Measurements from ENCODE around the gene CHCHD3.

Gene CHCHD3

GRCh38 chr7:132758986-132759385, 322.9 kb downstream of the CHCHD3 start:
- no peaks in the 10 kb centered on the region for H3K27me3 ChIP-seq
- DNase-seq = no peak
- H3K4me3 ChIP-seq = no peak overlapping the region
- TF ChIP-seq CTCF (IDR thresholded peaks at IDR 0.05) = no peak
- no peaks in the 10 kb centered on the region for H3K4me1 ChIP-seq
- intact Hi-C loops (cut with DNase I; ENCODE audit: low total_unique reads) = no loop called here
- no peak overlapping the region for H3K27ac ChIP-seq
- no peaks in the 10 kb centered on the region for H3K9me3 ChIP-seq
- H3K36me3 ChIP-seq = no peaks in the 10 kb centered on the region

- intact Hi-C loops (cut with DNase I; ENCODE audit: low total_unique reads) = no loop called here
- TF ChIP-seq CTCF (IDR thresholded peaks at IDR 0.05) = no peak
- H3K36me3 ChIP-seq = no peaks in the 10 kb centered on the region
- no peak for DNase-seq
- no peaks in the 10 kb centered on the region for H3K4me1 ChIP-seq
- H3K4me3 ChIP-seq = no peak overlapping the region
- H3K9me3 ChIP-seq = no peaks in the 10 kb centered on the region
- peaks cover 0 to 2% of the 10 kb centered on the region in 2 donors for H3K27me3 ChIP-seq
- H3K27ac ChIP-seq = no peak overlapping the region
These were observed 324.1 kb downstream of the CHCHD3 start for GRCh38 chr7:132757783-132758182.

GRCh38 chr7:132756484-132756990, 325.4 kb downstream of the CHCHD3 start:
- Histone ChIP-seq H3K9me3 (no peaks in the 10 kb centered on the region), H3K27me3 (peaks cover 0 to 3% of the 10 kb centered on the region in 2 donors), H3K4me1 (no peaks in the 10 kb centered on the region), H3K4me3 (no peak overlapping the region), H3K36me3 (no peaks in the 10 kb centered on the region), H3K27ac (no peak overlapping the region)
- intact Hi-C loops (cut with DNase I; ENCODE audit: low total_unique reads) = no loop called here
- no peak for TF ChIP-seq CTCF (IDR thresholded peaks at IDR 0.05)
- DNase-seq = no peak

GRCh38 chr7:132755538-132756483, 326.1 kb downstream of the CHCHD3 start:
- Histone ChIP-seq H3K9me3 (no peaks in the 10 kb centered on the region), H3K36me3 (no peaks in the 10 kb centered on the region), H3K4me1 (no peaks in the 10 kb centered on the region), H3K27ac (no peak overlapping the region), H3K4me3 (no peak overlapping the region), H3K27me3 (peaks cover 0 to 3% of the 10 kb centered on the region in 2 donors)
- intact Hi-C loops (cut with DNase I; ENCODE audit: low total_unique reads) = no loop called here
- TF ChIP-seq CTCF (IDR thresholded peaks at IDR 0.05) = no peak
- no peak for DNase-seq

- intact Hi-C loops (cut with DNase I; ENCODE audit: low total_unique reads) = no loop called here
- no peak for TF ChIP-seq CTCF (IDR thresholded peaks at IDR 0.05)
- H3K9me3 ChIP-seq = no peaks in the 10 kb centered on the region
These were observed 329.5 kb downstream of the CHCHD3 start for GRCh38 chr7:132752431-132752830.

More at GRCh38 chr7:132752431-132752830, 329.5 kb downstream of the CHCHD3 start:
- Histone ChIP-seq H3K4me3 (no peak overlapping the region), H3K27me3 (peaks cover 0 to 11% of the 10 kb centered on the region in 2 donors), H3K36me3 (no peaks in the 10 kb centered on the region), H3K4me1 (no peaks in the 10 kb centered on the region), H3K27ac (no peak overlapping the region)
- DNase-seq = no peak
